ENCODE results near the gene FSIP1.
A peak's percentile ranks its signal among the peaks of the same experiment; 100 is the strongest.
"Not testable (repeated sequence)": the region's sequence is repeated elsewhere in the genome, so short reads cannot be mapped to it uniquely, and the experiment has no call there.

The FSIP1 gene

GRCh38 chr15:39782441-39783138 lies at the start of gene FSIP1:
FSIP1 (minus strand) TSS chr15:39782841; CDS start chr15:39776524, 6,317 bp downstream.
- DNase-seq = peak; percentile 96

GRCh38 chr15:39830166-39830565 lies 47.5 kb upstream of the FSIP1 start:
- no peak for DNase-seq

GRCh38 chr15:39828374-39828931 lies 45.8 kb upstream of the FSIP1 start:
- no peak for DNase-seq

GRCh38 chr15:39826975-39827374 lies 44.3 kb upstream of the FSIP1 start:
- no peak for DNase-seq

- no peak for DNase-seq
Measured at GRCh38 chr15:39823634-39824033, 41.0 kb upstream of the FSIP1 start.

- DNase-seq = no peak
Measured at GRCh38 chr15:39820050-39820602, 37.5 kb upstream of the FSIP1 start.

GRCh38 chr15:39819533-39819932 lies 36.9 kb upstream of the FSIP1 start:
- no peak for DNase-seq

- DNase-seq = no peak
Measured at GRCh38 chr15:39817892-39818291, 35.3 kb upstream of the FSIP1 start.

- DNase-seq = no peak
Measured at GRCh38 chr15:39814489-39814888, 31.8 kb upstream of the FSIP1 start.

- DNase-seq = not testable (repeated sequence)
Measured at GRCh38 chr15:39812651-39813050, 30.0 kb upstream of the FSIP1 start.

GRCh38 chr15:39808909-39809308 lies 26.3 kb upstream of the FSIP1 start:
- DNase-seq = no peak

- no peak for DNase-seq
Measured at GRCh38 chr15:39807791-39808190, 25.1 kb upstream of the FSIP1 start.

GRCh38 chr15:39804026-39804425 lies 21.4 kb upstream of the FSIP1 start:
- no peak for DNase-seq

- no peak for DNase-seq
Measured at GRCh38 chr15:39803016-39803415, 20.4 kb upstream of the FSIP1 start.

GRCh38 chr15:39801641-39802309 lies 19.1 kb upstream of the FSIP1 start:
- no peak for DNase-seq

GRCh38 chr15:39799552-39800011 lies 16.9 kb upstream of the FSIP1 start:
- no peak for DNase-seq

- no peak for DNase-seq
Measured at GRCh38 chr15:39798382-39798781, 15.7 kb upstream of the FSIP1 start.

GRCh38 chr15:39797407-39797806 lies 14.8 kb upstream of the FSIP1 start:
- no peak for DNase-seq

- DNase-seq = no peak
Measured at GRCh38 chr15:39796601-39797000, 14.0 kb upstream of the FSIP1 start.

GRCh38 chr15:39795486-39795885 lies 12.8 kb upstream of the FSIP1 start:
- no peak for DNase-seq

- DNase-seq = no peak
Measured at GRCh38 chr15:39794954-39795353, 12.3 kb upstream of the FSIP1 start.

GRCh38 chr15:39793923-39794322 lies 11.3 kb upstream of the FSIP1 start:
- no peak for DNase-seq

- no peak for DNase-seq
Measured at GRCh38 chr15:39792844-39793335, 10.2 kb upstream of the FSIP1 start.
